ENCODE data around the gene LAMA4.

GRCh38 chr6:112300896-112301295, 46.5 kb upstream of the LAMA4 start:
- TF ChIP-seq REST (IDR thresholded peaks at IDR 0.05; ENCODE audit: low read depth) (no peak), TAF1 (IDR thresholded peaks at IDR 0.05; ENCODE audit: low read depth) (no peak), YY1 (IDR thresholded peaks at IDR 0.05; ENCODE audit: low read depth) (no peak), CEBPB (IDR thresholded peaks at IDR 0.05) (no peak), EP300 (IDR thresholded peaks at IDR 0.05; ENCODE audit: borderline replicate concordance) (no peak), USF1 (IDR thresholded peaks at IDR 0.05) (no peak), CREB1 (IDR thresholded peaks at IDR 0.05; ENCODE audit: low read depth) (no peak)
